Nephron (organoid): ENCODE results near the gene SEM1.
"Not testable (repeated sequence)": the region's sequence is repeated elsewhere in the genome, so short reads cannot be mapped to it uniquely, and the experiment has no call there.

ENCODE experiments used
- H3K27ac Mint-ChIP-seq, 3 experiments: 2 replicates each; pipeline ENCODE4 v1.8.0; 2020; ENCODE audit warnings: mixed read lengths in 3 of 3, mild to moderate bottlenecking in 2 of 3, moderate library complexity in 1 of 3
- H3K27me3 Mint-ChIP-seq: 2 replicates; pipeline ENCODE4 v1.8.0; 2021; ENCODE audit warnings: low read depth, mild to moderate bottlenecking, moderate library complexity, mixed read lengths
- H3K36me3 Mint-ChIP-seq: 2 replicates; pipeline ENCODE4 v1.8.0; 2020; ENCODE audit warnings: low read depth, mixed read lengths
- H3K4me1 Mint-ChIP-seq: 2 replicates; pipeline ENCODE4 v1.8.0; 2020; ENCODE audit warnings: mixed read lengths
- H3K4me3 Mint-ChIP-seq, 3 experiments: 2 replicates each; pipeline ENCODE4 v1.8.0; 2020; ENCODE audit warnings: mild to moderate bottlenecking in 3 of 3, mixed read lengths in 3 of 3, moderate library complexity in 2 of 3
- H3K9me3 Mint-ChIP-seq: 2 replicates; pipeline ENCODE4 v1.8.0; 2020; ENCODE audit warnings: mixed read lengths
- CTCF ChIP-seq, 3 experiments: fragments of 200-600 bp; sonication (generic); IDR thresholded peaks; one replicate each; pipeline ENCODE4 v1.5.0; 2021; ENCODE audit warnings: antibody characterized with exemption in 3 of 3; ENCODE audit not compliant: unreplicated experiment in 3 of 3

The SEM1 gene

GRCh38 chr7:96645084-96645483, 64.6 kb downstream of the SEM1 start:
- no peak overlapping the region for H3K27ac Mint-ChIP-seq
- no peaks in the 10 kb centered on the region for H3K27me3 Mint-ChIP-seq
- H3K4me3 Mint-ChIP-seq = no peak overlapping the region
- no peaks in the 10 kb centered on the region for H3K36me3 Mint-ChIP-seq
- H3K9me3 Mint-ChIP-seq = no peaks in the 10 kb centered on the region
- no peaks in the 10 kb centered on the region for H3K4me1 Mint-ChIP-seq
- TF ChIP-seq CTCF (IDR thresholded peaks at IDR 0.05; ENCODE audit: unreplicated experiment in 3 of 3) = no peak

- H3K4me3 Mint-ChIP-seq = not testable (repeated sequence)
Observed at GRCh38 chr7:96643436-96643835, 66.2 kb downstream of the SEM1 start.

GRCh38 chr7:96640054-96640453, 69.6 kb downstream of the SEM1 start:
- no peaks in the 10 kb centered on the region for H3K4me1 Mint-ChIP-seq
- H3K9me3 Mint-ChIP-seq = no peaks in the 10 kb centered on the region
- H3K27me3 Mint-ChIP-seq = no peaks in the 10 kb centered on the region
- TF ChIP-seq CTCF (IDR thresholded peaks at IDR 0.05; ENCODE audit: unreplicated experiment in 3 of 3) = no peak
- H3K27ac Mint-ChIP-seq = no peak overlapping the region
- H3K4me3 Mint-ChIP-seq = no peak overlapping the region
- H3K36me3 Mint-ChIP-seq = no peaks in the 10 kb centered on the region

More at GRCh38 chr7:96643436-96643835, 66.2 kb downstream of the SEM1 start:
- H3K27me3 Mint-ChIP-seq, H3K4me1 Mint-ChIP-seq, H3K27ac Mint-ChIP-seq, H3K9me3 Mint-ChIP-seq, H3K36me3 Mint-ChIP-seq: not testable (repeated sequence)
